ENCODE measurements around the gene CHD2. TPM values are rescaled to one million over a fixed set of nuclear protein-coding genes. Genes with fewer than 3 reads are reported as not detected.

Gene CHD2
- total RNA-seq, 1 donor from 2014 or later: 159 TPM

DNA sequence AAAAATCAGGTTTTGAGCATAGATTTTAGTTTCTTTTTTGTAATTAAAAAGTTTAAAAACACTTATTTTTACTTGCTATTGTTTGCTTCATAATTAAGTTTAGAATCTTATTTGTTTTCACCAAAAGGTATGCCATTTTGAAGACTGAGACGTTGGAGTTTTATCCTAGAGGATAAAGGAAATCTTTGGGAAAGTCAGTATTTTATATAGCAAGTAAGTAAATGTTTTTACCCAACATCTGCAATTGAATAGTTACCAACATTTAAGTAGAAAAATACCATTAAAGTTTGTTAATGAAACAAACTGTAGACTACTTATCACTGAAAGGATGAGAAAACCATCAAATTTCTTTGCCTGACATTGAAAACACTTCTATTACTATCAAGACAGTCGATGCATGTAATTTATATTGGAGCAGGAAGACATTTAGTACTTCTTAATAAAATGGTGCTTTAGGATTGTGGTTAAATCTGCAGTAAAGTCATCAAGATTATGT lies 14.0 kb upstream of the CHD2 start:
- peaks cover 40% of the 10 kb centered on the region for H3K36me3 Mint-ChIP-seq (ENCODE audit: insufficient read depth)
- H3K9me3 Mint-ChIP-seq (ENCODE audit: low read depth): no peaks in the 10 kb centered on the region
- peaks cover 40% of the 10 kb centered on the region for H3K4me1 Mint-ChIP-seq (ENCODE audit: low read depth)
- no peak for DNase-seq (ENCODE audit: low spot score, unreplicated experiment)
- no peaks in the 10 kb centered on the region for H3K27me3 Mint-ChIP-seq
- TF ChIP-seq, protein P1, sequence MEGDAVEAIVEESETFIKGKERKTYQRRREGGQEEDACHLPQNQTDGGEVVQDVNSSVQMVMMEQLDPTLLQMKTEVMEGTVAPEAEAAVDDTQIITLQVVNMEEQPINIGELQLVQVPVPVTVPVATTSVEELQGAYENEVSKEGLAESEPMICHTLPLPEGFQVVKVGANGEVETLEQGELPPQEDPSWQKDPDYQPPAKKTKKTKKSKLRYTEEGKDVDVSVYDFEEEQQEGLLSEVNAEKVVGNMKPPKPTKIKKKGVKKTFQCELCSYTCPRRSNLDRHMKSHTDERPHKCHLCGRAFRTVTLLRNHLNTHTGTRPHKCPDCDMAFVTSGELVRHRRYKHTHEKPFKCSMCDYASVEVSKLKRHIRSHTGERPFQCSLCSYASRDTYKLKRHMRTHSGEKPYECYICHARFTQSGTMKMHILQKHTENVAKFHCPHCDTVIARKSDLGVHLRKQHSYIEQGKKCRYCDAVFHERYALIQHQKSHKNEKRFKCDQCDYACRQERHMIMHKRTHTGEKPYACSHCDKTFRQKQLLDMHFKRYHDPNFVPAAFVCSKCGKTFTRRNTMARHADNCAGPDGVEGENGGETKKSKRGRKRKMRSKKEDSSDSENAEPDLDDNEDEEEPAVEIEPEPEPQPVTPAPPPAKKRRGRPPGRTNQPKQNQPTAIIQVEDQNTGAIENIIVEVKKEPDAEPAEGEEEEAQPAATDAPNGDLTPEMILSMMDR (IDR thresholded peaks at IDR 0.05; ENCODE audit: unreplicated experiment): no peak
- H3K27ac Mint-ChIP-seq: peak overlapping the region; percentile 54
- peak overlapping the region; percentile 90 for H3K4me3 Mint-ChIP-seq (ENCODE audit: low read depth)

GRCh38 chr15:92886815-92887214 lies 13.3 kb upstream of the CHD2 start:
- Mint-ChIP-seq H3K4me3 (ENCODE audit: low read depth) (peak overlapping the region; percentile 90), H3K36me3 (ENCODE audit: insufficient read depth) (peaks cover 44% of the 10 kb centered on the region), H3K4me1 (ENCODE audit: low read depth) (peaks cover 37% of the 10 kb centered on the region), H3K9me3 (ENCODE audit: low read depth) (no peaks in the 10 kb centered on the region), H3K27me3 (no peaks in the 10 kb centered on the region), H3K27ac (peak overlapping the region; percentile 54)
- no peak for DNase-seq (ENCODE audit: low spot score, unreplicated experiment)
- TF ChIP-seq, protein P1 (IDR thresholded peaks at IDR 0.05; ENCODE audit: unreplicated experiment): no peak

DNA sequence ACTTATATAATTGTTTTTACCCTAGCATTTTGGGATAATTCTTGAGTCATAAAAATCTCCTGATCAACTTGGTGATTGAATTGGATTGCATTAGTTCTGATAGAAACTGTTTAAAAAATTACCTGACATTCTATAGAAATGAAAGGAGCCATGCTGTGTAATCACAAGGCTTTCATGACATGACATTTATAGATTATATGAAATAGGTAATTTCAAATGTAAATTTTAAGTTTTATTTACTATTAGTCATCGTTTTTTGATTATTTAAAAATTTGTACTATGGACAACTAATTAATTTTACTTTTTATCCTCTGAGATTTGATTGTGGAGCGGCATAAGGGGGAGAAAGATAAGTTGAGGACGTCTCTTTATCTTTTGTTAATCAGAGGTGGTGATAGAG lies 12.3 kb upstream of the CHD2 start:
- peaks cover 33% of the 10 kb centered on the region for H3K4me1 Mint-ChIP-seq (ENCODE audit: low read depth)
- no peak overlapping the region for H3K27ac Mint-ChIP-seq
- H3K4me3 Mint-ChIP-seq (ENCODE audit: low read depth): no peak overlapping the region

DNA sequence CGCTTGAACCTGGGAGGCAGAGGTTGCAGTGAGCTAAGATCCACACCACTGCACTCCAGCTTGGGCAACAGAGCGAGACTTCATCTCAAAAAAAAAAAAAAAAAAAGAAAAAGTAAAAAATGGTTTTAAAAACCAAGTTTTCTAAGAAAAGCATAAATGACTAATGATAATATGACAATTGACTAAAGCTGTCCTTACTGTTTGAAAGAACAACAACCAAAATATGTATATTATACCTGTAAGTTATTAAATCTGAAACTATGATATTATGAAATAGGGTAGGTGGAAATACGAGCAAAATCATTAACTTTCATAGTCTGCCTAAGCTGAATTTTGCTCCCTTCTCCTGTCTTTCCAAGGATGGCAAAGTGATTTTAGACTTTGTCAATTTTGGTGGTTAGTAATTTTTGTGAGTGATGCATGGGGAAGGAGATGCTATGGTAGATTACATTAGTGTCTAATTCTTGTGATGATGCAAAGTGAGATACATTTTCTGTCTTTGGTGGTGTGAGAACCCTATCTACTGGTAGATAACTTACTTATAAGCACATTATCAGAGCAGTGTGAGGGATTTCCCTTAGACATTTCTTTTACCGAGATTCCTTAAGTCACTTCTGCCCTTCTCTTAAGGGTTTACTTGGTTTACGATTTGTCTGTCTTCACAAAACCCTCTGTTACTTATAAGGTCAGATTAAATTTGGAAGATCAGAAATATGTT lies 10.6 kb upstream of the CHD2 start:
- Mint-ChIP-seq H3K4me1 (ENCODE audit: low read depth) (peaks cover 33% of the 10 kb centered on the region), H3K27ac (peak overlapping the region; percentile 80), H3K4me3 (ENCODE audit: low read depth) (no peak overlapping the region), H3K27me3 (no peaks in the 10 kb centered on the region), H3K9me3 (ENCODE audit: low read depth) (no peaks in the 10 kb centered on the region), H3K36me3 (ENCODE audit: insufficient read depth) (peaks cover 49% of the 10 kb centered on the region)
- TF ChIP-seq, protein P1 (IDR thresholded peaks at IDR 0.05; ENCODE audit: unreplicated experiment): no peak
- DNase-seq (ENCODE audit: low spot score, unreplicated experiment): no peak

More for the DNA sequence above, 12.3 kb upstream of the CHD2 start:
- no peaks in the 10 kb centered on the region for H3K9me3 Mint-ChIP-seq (ENCODE audit: low read depth)
- DNase-seq (ENCODE audit: low spot score, unreplicated experiment): no peak
- peaks cover 48% of the 10 kb centered on the region for H3K36me3 Mint-ChIP-seq (ENCODE audit: insufficient read depth)
- TF ChIP-seq, protein P1 (IDR thresholded peaks at IDR 0.05; ENCODE audit: unreplicated experiment): no peak
- no peaks in the 10 kb centered on the region for H3K27me3 Mint-ChIP-seq

- peaks cover 50% of the 10 kb centered on the region for H3K36me3 Mint-ChIP-seq (ENCODE audit: insufficient read depth)
- DNase-seq (ENCODE audit: low spot score, unreplicated experiment): no peak
- no peaks in the 10 kb centered on the region for H3K27me3 Mint-ChIP-seq
- TF ChIP-seq, protein P1 (IDR thresholded peaks at IDR 0.05; ENCODE audit: unreplicated experiment): no peak
- H3K27ac Mint-ChIP-seq: peak overlapping the region; percentile 85
- H3K4me1 Mint-ChIP-seq (ENCODE audit: low read depth): peaks cover 21% of the 10 kb centered on the region
- no peaks in the 10 kb centered on the region for H3K9me3 Mint-ChIP-seq (ENCODE audit: low read depth)
- no peak overlapping the region for H3K4me3 Mint-ChIP-seq (ENCODE audit: low read depth)
Measured at GRCh38 chr15:92891533-92892200, 8.5 kb upstream of the CHD2 start.
